Mesendoderm (in vitro differentiated cells): Measurements from ENCODE around the gene WDR82.

Source experiments
- DNase-seq: peaks from one replicate; pipeline ENCODE4 v3.0.0; 2013
- H2AK5ac ChIP-seq: 2 replicates; pipeline ENCODE4 v1.6.1; 2013; ENCODE audit warnings: low read length, inconsistent platforms
- H2BK120ac ChIP-seq: 2 replicates; pipeline ENCODE4 v1.6.1; 2013; ENCODE audit warnings: low read depth, mild to moderate bottlenecking, low read length, moderate library complexity, mixed read lengths
- H2BK15ac ChIP-seq: replicated peaks from 2 replicates; pipeline ENCODE4 v1.6.1; 2013; ENCODE audit warnings: low read depth, mild to moderate bottlenecking, moderate library complexity
- H2BK5ac ChIP-seq: 2 replicates; pipeline ENCODE4 v1.6.1; 2013; ENCODE audit warnings: low read length, inconsistent platforms
- H3K18ac ChIP-seq: 2 replicates; pipeline ENCODE4 v1.6.1; 2013; ENCODE audit warnings: mild to moderate bottlenecking, low read length, mixed read lengths
- H3K23ac ChIP-seq: one replicate; pipeline ENCODE4 v1.6.1; 2013; ENCODE audit warnings: low read length
- H3K27ac ChIP-seq: 2 replicates; pipeline ENCODE4 v1.5.1; 2013; ENCODE audit warnings: low read depth, mild to moderate bottlenecking, inconsistent platforms, low read length, moderate library complexity
- H3K27me3 ChIP-seq: 2 replicates; pipeline ENCODE4 v1.6.1; 2013; ENCODE audit warnings: low read length, control low read depth, mild to moderate bottlenecking, inconsistent platforms; ENCODE audit not compliant: insufficient read depth, poor library complexity
- H3K36me3 ChIP-seq: 2 replicates; pipeline ENCODE4 v1.6.1; 2013; ENCODE audit warnings: low read length, inconsistent platforms; ENCODE audit not compliant: control insufficient read depth, insufficient read depth
- H3K4ac ChIP-seq: one replicate; pipeline ENCODE4 v1.6.1; 2013; ENCODE audit warnings: low read depth, mild to moderate bottlenecking, low read length, moderate library complexity
- H3K4me1 ChIP-seq: 2 replicates; pipeline ENCODE4 v1.6.1; 2013; ENCODE audit warnings: low read depth, low read length, inconsistent platforms; ENCODE audit not compliant: control insufficient read depth
- H3K4me2 ChIP-seq: 2 replicates; pipeline ENCODE4 v1.6.1; 2013; ENCODE audit warnings: low read length
- H3K4me3 ChIP-seq: 2 replicates; pipeline ENCODE4 v1.5.1; 2013; ENCODE audit warnings: mild to moderate bottlenecking, low read length
- H3K56ac ChIP-seq: one replicate; pipeline ENCODE4 v1.6.1; 2013; ENCODE audit warnings: low read length
- H3K79me1 ChIP-seq: 2 replicates; pipeline ENCODE4 v1.6.1; 2013; ENCODE audit warnings: low read length, inconsistent platforms
- H3K79me2 ChIP-seq: 2 replicates; pipeline ENCODE4 v1.6.1; 2013; ENCODE audit warnings: mild to moderate bottlenecking, low read length; ENCODE audit not compliant: control insufficient read depth, insufficient read depth
- H3K9ac ChIP-seq: 2 replicates; pipeline ENCODE4 v1.6.1; 2013; ENCODE audit warnings: low read length, inconsistent platforms
- H4K5ac ChIP-seq: one replicate; pipeline ENCODE4 v1.6.1; 2013; ENCODE audit warnings: low read length
- H4K8ac ChIP-seq: one replicate; pipeline ENCODE4 v1.6.1; 2013; ENCODE audit warnings: low read depth, mild to moderate bottlenecking, control low read depth, low read length, moderate library complexity
- WGBS: extraction: QIAGEN DNeasy Blood & Tissue Kit; methylation state at CpG from one replicate; pipeline ENCODE4 v1.1.7; 2013; ENCODE audit warnings: low lambda C conversion rate, missing lambda C conversion rate; ENCODE audit not compliant: insufficient coverage; ENCODE audit errors: extremely low coverage; 5-methylcytosine and 5-hydroxymethylcytosine counted together

Gene WDR82

DNA sequence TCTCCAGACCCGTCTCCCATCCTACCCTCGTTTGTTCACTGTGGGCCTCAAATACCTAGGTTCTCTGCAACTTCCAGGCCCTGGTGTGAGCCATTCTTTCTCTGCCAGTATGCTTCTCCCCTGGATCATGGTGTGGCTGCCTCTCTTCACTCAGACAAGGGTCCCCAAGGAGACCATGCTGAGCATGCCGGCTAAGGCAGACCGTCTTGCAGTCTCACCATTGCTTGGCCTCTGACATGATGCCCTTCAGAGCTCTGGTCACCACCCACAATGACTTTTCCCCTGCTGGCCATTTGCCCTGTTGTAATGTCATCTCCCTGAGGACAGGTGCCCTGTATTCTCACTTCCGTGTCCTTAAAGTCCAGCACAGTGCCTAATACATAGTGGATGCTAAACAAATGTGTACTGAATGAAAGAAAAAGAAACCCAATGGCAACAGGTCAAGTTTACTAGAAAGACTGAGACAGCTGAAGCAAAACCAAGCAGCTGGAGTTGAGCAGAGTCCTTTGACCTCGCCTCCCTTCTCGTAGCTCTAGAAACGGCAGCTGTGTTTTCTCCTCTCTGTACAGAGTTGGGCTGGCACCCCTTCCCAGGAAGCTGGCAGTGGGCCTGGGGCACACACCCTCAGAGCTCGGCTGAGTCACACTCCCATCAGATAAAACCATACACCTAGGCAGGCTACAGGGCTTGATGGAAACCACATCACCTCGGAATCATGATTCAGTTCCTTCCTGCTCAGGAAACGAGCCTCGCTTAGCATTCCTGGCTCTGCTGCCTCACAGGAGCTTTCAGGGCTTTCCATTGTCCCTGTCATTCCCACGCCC is 61.7 kb downstream of the WDR82 start:
- Histone ChIP-seq H4K8ac (no peak overlapping the region), H3K79me2 (no peaks in the 10 kb centered on the region), H3K23ac (no peak overlapping the region), H3K18ac (no peak overlapping the region), H3K56ac (no peak overlapping the region), H3K79me1 (no peaks in the 10 kb centered on the region), H3K27me3 (no peaks in the 10 kb centered on the region), H2BK15ac (no peak overlapping the region), H3K4me2 (no peak overlapping the region), H3K4me3 (no peak overlapping the region), H2BK120ac (no peak overlapping the region), H2BK5ac (no peak overlapping the region), H3K36me3 (peaks cover 15% of the 10 kb centered on the region), H3K9ac (no peak overlapping the region), H3K4me1 (no peaks in the 10 kb centered on the region), H2AK5ac (no peak overlapping the region), H3K4ac (no peak overlapping the region), H4K5ac (no peak overlapping the region), H3K27ac (no peak overlapping the region)
- no CpG with 5 or more reads among the region's 13 CpGs for WGBS
- DNase-seq: peak; percentile 45

- H3K79me2 ChIP-seq: no peaks in the 10 kb centered on the region
- no peak overlapping the region for H3K4me3 ChIP-seq
- no peak overlapping the region for H2BK15ac ChIP-seq
- H3K4me2 ChIP-seq: no peak overlapping the region
- H3K4ac ChIP-seq: no peak overlapping the region
- H3K27ac ChIP-seq: no peak overlapping the region
- H3K4me1 ChIP-seq: no peaks in the 10 kb centered on the region
- no peak overlapping the region for H2AK5ac ChIP-seq
- WGBS: no CpG with 5 or more reads among the region's 7 CpGs
- H3K27me3 ChIP-seq: no peaks in the 10 kb centered on the region
- no peaks in the 10 kb centered on the region for H3K79me1 ChIP-seq
- no peak overlapping the region for H2BK120ac ChIP-seq
- H3K56ac ChIP-seq: no peak overlapping the region
- H4K8ac ChIP-seq: no peak overlapping the region
- no peak overlapping the region for H2BK5ac ChIP-seq
- no peak overlapping the region for H3K9ac ChIP-seq
- DNase-seq: no peak
- no peak overlapping the region for H3K18ac ChIP-seq
- no peak overlapping the region for H4K5ac ChIP-seq
- no peak overlapping the region for H3K23ac ChIP-seq
- peaks cover 16% of the 10 kb centered on the region for H3K36me3 ChIP-seq
Measured at GRCh38 chr3:52215351-52215750, 63.1 kb downstream of the WDR82 start.

GRCh38 chr3:52213901-52214300 is 64.5 kb downstream of the WDR82 start:
- Histone ChIP-seq H3K18ac (no peak overlapping the region), H3K56ac (no peak overlapping the region), H3K9ac (no peak overlapping the region), H3K27ac (no peak overlapping the region), H3K36me3 (peaks cover 19% of the 10 kb centered on the region), H2BK5ac (no peak overlapping the region), H2BK120ac (no peak overlapping the region), H3K23ac (no peak overlapping the region), H3K4ac (no peak overlapping the region), H4K8ac (no peak overlapping the region), H4K5ac (no peak overlapping the region), H3K4me1 (no peaks in the 10 kb centered on the region), H3K79me1 (no peaks in the 10 kb centered on the region), H3K4me2 (no peak overlapping the region), H3K79me2 (no peaks in the 10 kb centered on the region), H3K4me3 (no peak overlapping the region), H3K27me3 (no peaks in the 10 kb centered on the region), H2AK5ac (no peak overlapping the region), H2BK15ac (no peak overlapping the region)
- no peak for DNase-seq

GRCh38 chr3:52213005-52213404 is 65.4 kb downstream of the WDR82 start:
- H3K18ac ChIP-seq: no peak overlapping the region

DNA sequence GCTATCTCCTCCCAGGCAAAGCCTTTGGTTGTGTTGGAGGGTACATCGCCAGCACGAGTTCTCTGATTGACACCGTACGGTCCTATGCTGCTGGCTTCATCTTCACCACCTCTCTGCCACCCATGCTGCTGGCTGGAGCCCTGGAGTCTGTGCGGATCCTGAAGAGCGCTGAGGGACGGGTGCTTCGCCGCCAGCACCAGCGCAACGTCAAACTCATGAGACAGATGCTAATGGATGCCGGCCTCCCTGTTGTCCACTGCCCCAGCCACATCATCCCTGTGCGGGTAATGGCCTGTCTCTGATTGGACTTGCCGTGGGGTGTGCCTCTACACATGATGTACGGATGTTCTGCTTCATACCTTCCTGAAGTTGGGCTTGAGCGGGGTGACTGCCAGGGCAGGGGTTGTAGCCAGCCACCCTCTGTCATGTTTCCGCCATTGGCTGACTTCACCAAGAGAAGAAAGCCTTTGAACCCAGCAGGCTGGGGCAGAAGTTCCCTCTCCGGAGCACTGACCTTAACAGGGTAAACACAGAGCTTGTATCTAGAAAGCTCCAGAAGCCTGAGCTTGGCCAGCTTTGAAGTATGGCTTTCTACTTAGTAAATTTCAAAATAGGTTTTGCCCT is 67.1 kb downstream of the WDR82 start:
- no peak overlapping the region for H2BK15ac ChIP-seq
- no peak overlapping the region for H2BK120ac ChIP-seq
- H3K27me3 ChIP-seq: no peaks in the 10 kb centered on the region
- H3K36me3 ChIP-seq: peaks cover 28% of the 10 kb centered on the region
- H2BK5ac ChIP-seq: no peak overlapping the region
- H4K8ac ChIP-seq: no peak overlapping the region
- H3K4me2 ChIP-seq: no peak overlapping the region
- H4K5ac ChIP-seq: no peak overlapping the region
- H3K27ac ChIP-seq: no peak overlapping the region
- H3K79me1 ChIP-seq: no peaks in the 10 kb centered on the region
- H3K4ac ChIP-seq: no peak overlapping the region
- H3K23ac ChIP-seq: no peak overlapping the region
- H3K9ac ChIP-seq: no peak overlapping the region
- no peak overlapping the region for H3K4me3 ChIP-seq
- no peaks in the 10 kb centered on the region for H3K4me1 ChIP-seq
- H3K56ac ChIP-seq: no peak overlapping the region
- no peaks in the 10 kb centered on the region for H3K79me2 ChIP-seq
- DNase-seq: no peak
- no CpG with 5 or more reads among the region's 18 CpGs for WGBS
- H3K18ac ChIP-seq: no peak overlapping the region
- H2AK5ac ChIP-seq: no peak overlapping the region

More at GRCh38 chr3:52213005-52213404, 65.4 kb downstream of the WDR82 start:
- no peak overlapping the region for H2BK120ac ChIP-seq
- H3K36me3 ChIP-seq: peaks cover 25% of the 10 kb centered on the region
- H3K79me2 ChIP-seq: no peaks in the 10 kb centered on the region
- no peak overlapping the region for H3K56ac ChIP-seq
- H3K4me1 ChIP-seq: no peaks in the 10 kb centered on the region
- no peaks in the 10 kb centered on the region for H3K79me1 ChIP-seq
- H3K9ac ChIP-seq: no peak overlapping the region
- H2BK15ac ChIP-seq: no peak overlapping the region
- H3K4me2 ChIP-seq: no peak overlapping the region
- no peak for DNase-seq
- H3K23ac ChIP-seq: no peak overlapping the region
- H3K27ac ChIP-seq: no peak overlapping the region
- H3K4ac ChIP-seq: no peak overlapping the region
- H3K4me3 ChIP-seq: no peak overlapping the region
- no peak overlapping the region for H4K8ac ChIP-seq
- no CpG with 5 or more reads among the region's 8 CpGs for WGBS
- no peaks in the 10 kb centered on the region for H3K27me3 ChIP-seq
- no peak overlapping the region for H2AK5ac ChIP-seq
- H4K5ac ChIP-seq: no peak overlapping the region
- H2BK5ac ChIP-seq: no peak overlapping the region
